NCI-H1417 treated with DMSO at 0.1 percent for 48 hours (cell line): ENCODE measurements around the gene GMDS.
A peak's percentile ranks its signal among the peaks of the same experiment; 100 is the strongest.
"Not testable (repeated sequence)": the region's sequence is repeated elsewhere in the genome, so short reads cannot be mapped to it uniquely, and the experiment has no call there.

Experiments used
- DNase-seq: peaks from one replicate; lab custom pipeline; 2025; lab: John Stamatoyannopoulos, UW

Gene GMDS

DNA sequence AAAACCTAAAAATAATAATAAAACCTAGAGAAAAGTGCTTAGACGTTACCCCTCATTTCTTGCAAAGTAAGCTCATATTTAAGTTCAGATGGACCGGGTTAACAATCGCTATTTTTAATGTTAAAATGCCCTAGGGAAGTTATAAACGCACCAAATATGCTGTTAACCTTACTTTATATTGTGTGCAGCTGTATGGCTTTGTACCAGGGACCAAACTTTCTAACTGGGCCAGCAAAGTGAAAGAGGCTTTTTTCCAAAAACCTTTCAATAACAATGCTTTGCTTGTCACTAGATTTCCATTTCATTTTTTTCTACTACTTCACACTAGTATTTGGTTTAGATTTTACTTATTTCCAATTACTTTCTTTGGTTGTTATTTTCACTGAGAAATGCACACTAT is 387.2 kb downstream of the GMDS start:
- no peak for DNase-seq

DNA sequence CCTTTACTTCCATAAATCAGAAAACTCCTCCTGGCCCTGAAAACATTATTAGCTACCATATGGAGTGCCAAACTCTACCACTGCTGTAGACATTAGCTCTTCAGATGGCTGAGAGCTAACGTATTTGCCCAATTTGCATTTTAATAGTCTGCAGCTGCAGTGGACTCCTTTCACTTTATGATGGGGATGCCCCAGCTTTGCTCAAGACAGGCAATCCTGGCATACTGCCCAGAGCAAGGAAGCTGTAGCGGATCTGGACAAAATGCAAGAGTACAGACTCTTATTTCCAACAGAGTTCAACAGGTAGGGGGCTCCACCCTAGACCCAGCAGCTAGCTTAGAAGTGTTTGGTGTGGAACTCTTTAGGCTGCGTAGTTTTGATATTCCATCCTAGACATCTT is 389.0 kb downstream of the GMDS start:
- DNase-seq: peak; percentile 56

DNA sequence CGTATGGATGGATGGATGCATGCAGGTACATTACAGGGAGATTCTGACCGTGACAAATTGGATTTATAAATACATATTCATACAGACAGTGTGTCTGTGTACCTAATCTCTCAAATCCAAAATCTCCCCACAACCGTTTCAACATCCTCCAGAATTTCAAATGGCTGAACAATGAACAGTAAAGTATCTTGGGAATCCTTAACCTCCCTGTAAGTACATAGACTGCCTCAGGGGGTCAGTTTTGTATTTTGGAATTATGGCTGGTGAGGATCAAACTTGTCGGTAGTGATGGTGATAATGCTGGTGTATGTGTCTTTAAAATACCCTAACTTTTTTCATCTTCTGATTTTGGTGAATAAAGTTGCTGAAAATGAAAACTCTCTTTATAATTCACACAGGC is 389.5 kb downstream of the GMDS start:
- DNase-seq: no peak

DNA sequence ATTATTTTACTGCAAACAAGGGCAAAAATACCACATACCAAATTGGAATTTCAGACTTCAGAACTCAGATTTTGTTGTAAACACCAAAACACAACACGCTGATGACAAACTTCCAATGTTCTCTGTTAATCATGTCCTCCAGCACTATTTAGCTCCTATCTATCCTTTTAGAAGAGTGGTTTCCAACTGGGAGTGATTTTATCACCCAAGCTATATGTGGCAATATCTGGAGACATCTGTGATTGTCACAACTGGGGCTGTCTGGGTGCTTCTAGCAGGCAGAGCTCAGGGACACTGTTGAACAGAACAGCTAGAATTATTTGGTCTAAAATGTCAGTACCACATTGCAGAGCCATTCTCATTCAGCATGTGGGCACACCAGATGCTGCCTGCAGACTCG is 391.1 kb downstream of the GMDS start:
- no peak for DNase-seq

DNA sequence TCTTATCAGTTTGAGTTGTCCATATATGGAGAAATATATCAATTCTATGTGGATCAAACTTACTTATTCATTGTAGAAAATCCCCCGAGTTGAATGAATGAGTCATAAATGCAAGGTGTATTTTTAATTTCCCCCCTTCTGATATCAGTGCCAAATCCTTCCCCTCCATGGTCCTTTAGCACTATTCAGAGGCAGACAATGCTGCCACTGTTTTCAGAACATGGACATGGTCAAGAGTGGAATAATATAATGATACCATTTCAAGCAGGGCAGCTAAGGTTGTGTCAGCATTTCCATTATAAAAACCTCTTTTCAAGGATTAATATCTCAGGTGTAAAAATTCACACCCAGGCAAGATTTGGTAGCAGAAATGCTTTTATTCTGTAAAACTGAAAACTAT is 391.6 kb downstream of the GMDS start:
- DNase-seq: no peak

DNA sequence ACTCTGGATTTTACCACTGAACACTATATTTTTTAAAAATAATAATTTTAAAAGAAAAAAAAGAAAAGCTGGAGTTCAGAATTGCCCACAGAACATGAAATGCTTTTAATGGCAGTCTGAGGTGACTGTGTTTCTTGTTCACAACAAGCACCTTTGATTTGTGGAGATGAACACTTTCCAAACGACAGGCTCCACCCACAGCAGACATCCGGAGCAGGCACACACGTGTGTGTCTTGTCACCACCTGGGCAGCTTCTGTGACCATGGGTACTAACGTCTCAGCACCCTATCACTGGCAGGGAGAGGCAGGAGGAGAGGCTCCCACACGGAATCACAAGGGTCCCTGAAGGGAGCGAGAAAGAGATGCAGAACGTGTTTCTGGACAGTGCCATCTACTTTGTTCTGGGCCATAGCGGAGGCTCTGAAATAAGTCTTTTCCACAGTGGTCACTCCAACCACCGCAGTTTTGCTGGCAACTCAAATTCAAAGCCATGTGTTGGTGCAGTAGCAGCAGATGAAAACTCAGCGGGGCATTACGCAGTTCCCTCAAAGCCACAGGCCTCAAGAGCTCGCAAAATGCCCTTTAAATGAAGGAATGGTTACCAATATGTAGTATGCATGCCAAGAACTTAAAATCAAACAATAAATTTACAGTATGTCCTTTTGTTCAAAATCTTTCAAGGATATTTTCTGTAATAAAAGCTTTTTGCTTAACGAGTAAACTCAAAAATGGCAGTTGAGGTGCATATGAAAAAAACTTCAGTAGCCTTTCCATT is 393.5 kb downstream of the GMDS start:
- DNase-seq: no peak

DNA sequence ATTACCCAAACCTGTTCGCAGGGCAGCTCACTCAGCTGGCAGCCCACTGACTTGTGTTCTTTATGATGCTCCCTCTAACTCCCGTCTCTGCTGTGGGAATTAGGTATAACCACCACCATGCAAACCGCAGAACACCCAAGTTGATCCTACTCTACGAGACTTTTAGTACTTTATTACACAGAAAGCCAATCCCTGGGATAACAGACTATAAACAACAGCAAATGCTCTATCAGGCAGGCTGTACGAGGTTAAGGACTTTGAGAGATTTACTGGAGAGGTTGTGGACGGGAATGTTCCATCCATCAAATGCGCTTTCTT is 394.6 kb downstream of the GMDS start:
- DNase-seq: no peak

DNA sequence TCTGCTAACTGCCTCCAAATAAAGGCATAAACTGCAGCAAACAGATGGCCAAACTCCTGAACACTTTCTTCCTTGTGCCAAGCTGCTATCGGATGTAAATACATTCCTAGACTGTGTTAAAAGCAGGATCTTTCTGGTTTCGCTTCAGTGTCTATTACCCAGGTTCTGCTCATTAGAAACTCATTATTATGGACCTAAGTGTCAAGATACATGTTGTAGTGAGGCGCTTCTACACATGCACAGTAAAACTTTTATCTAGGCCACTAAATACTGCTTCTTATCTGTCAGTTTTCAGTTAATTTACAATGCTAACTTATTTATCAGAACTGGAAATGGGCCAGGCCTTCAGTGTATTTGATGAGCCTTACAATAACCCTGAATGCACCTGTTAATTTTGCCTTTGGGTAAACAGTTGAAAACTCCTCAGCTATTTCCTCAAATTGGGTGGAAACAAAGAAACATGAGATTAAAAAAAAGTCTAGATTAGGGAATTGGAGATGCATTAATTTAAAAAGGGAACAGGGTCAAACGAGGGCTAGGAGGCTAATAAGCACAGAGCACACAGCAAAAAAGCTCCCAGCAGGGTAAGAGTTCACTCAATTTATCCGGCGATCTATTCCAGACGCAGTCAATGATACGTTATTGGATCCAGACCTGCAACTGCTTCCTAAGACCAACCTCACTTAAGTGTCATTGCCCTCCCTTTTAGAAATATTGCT is 395.1 kb downstream of the GMDS start:
- DNase-seq: no peak

DNA sequence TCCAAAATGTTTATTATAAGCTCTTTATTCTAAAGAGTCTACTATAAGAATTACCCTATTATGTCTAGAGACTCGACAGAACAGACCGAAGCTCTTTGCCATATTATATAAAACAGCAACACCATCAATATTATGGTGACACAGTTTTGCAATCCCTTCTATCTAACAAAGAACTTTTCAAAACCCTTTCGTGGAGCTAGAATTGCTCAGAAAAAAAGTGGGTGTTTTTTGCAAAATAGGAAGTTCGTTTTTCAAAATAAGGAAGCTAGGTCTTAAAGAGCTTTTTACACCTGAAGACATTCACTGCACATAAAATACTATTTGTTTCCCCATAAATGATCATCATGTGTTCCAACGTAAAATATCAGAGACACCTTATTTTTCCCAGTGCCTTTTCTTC is 395.7 kb downstream of the GMDS start:
- DNase-seq: no peak

DNA sequence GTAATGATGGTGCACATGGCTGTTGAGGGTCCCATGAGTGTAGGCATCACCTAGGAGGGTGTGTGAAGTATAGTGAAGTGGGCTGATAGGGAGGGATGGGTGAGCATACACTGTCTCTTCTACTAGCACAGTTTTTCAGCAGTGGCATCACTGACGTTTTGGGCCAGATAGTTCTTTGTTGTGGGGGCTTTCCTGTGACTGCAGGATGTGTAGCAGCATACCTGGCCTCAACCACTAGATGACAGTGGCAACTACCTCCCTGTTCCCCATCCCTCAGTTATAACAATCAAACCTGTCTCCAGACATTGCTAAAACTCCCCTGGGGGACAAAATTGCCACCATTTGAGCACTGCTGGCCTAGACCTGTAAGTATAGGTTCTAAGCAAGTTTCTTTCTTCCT is 396.7 kb downstream of the GMDS start:
- no peak for DNase-seq

DNA sequence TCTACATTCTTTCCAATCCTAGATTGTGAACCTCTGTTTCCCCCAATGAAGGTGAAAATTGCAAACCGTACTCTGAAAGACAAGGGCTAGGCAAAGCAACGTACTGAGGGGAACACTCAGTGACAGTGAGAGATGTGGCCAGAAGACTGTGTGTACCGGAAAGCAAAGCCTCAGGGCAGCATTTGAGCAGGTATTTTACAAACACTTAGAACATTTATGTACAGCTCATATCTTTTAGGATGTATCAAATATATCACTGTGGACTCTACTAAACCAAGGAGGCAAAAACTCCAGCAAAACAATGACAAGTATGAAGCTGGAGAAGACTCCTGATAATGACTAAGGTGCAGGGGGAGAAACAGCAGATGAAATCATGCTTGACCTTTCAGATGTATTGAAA is 398.8 kb downstream of the GMDS start:
- DNase-seq: no peak

DNA sequence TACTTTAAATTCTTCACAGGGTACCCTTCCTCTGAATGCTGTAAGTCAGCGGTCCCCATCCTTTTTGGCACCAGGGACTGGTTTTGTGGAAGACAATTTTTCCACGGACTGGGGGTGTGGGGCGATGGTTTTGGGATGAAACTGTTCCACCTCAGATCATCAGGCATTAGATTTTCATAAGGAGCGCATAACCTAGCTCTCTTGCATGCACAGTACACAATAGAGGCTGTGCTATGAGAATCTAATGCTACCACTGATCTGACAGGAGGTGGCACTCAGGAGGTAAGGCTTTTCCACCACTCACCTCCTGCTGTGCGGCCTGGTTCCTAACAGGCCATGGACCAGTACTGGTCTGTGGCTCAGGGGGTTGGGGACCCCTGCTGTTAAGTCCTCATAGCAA is 399.9 kb downstream of the GMDS start:
- not testable (repeated sequence) for DNase-seq

DNA sequence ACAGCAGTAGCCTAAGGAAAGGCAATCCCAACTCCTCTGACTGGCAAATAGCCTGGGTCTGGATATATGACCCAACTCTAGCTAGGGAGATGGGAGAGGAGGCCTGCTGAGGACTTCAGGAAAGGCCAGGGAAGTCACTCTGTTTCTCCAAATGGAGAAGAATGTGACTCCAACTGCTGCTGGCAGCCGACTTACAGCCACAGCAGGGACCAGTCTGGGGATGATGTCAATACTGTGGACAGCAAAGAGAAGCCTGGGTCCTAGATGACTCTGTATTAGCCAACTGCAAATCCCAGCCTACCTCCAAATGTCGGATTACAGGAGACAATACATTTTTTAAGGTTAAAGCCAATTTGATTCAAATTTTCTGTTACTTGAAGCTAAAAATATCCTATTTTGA is 403.1 kb downstream of the GMDS start:
- no peak for DNase-seq

DNA sequence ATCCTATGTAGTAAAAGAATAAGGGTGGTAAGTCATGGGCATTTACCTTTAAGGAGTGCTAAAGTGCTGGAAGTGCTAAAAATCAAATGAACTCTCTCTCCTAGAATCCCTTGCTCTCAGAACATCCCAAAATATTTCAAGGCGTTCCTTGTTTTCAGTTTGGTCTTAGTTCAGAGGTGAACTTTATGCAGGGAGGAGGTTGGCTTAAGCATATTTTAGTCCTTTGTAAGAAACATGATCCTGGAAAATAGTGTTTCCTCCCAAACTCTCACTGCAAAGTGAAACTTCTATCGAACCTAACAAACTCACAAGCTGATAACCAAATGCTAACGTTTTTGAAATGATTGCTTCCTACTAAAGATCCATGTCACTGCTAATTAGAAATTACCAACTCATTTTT is 404.3 kb downstream of the GMDS start:
- no peak for DNase-seq

DNA sequence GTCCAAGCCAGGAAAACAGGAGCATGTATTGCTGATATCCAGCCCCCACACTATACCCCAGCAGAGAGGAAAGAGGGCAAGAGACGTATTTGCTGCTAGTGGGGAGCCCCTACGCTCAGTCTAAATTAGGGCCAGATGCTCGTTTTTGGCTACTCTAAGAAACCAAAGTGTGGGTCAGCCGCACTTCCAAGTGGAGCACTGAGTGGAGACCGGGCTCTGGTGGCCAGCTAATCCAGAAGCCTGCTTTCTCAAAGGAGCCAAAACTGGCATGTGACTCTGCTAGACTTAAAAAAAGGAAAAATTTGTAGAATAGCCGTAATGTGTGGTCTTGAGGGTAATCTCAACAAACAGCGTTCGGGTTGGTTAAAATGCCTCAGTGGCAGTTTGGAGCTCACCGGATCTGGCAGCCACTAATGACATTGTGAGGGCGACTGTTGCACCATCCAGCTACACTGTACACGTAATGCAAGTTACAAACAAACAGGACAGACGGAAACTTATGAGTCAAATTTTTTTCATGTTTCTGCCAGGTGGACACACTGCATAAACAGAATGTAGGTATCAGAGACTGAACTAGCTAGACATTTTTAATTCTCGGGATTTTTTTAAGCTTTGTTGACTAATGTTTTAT is 404.8 kb downstream of the GMDS start:
- no peak for DNase-seq

DNA sequence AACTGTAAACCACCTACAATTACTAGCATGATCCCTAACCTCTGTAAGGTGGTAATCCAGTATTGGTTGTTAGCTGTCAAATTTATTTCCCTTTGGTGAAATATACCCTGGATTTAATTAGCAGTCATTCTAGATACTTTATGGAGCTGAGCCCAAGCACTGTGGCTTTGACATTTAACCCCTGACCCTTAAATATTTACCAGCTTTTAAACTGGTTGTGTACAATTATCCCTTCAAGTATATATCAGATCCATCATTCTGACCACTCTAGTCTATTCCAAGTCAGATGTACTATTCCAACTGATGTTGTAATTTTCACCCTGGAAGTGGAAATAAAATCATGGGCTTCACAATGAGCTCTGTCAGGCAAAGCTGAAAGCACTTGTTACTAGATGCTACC is 406.0 kb downstream of the GMDS start:
- no peak for DNase-seq

DNA sequence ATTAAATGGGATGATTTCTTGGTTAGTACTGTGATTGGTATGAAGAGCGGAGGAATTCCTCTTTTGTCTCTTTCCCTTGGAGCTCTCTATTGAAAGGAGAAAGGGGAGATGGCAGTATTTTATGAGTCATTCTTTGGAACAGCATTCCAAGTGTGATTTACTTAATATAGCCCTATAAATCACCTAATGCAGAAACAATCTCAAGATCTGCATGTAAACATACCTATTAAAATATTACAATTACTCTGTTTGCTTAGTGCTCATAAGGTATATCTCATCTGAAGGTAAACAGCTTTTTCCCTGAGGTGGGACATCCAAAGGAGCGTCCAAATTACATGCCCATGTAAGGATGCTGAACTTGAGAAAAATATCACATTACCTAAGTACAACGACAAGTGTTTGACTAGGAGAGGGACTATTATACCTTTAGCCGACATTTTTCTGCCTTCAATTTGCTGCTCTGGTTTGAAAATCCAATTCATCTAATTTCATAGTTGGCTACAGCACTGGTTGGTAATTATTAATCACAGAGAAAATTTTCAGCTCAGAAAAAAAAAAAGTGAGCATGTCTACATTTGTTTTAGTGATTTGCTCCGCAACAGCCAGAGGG is 406.7 kb downstream of the GMDS start:
- DNase-seq: no peak

DNA sequence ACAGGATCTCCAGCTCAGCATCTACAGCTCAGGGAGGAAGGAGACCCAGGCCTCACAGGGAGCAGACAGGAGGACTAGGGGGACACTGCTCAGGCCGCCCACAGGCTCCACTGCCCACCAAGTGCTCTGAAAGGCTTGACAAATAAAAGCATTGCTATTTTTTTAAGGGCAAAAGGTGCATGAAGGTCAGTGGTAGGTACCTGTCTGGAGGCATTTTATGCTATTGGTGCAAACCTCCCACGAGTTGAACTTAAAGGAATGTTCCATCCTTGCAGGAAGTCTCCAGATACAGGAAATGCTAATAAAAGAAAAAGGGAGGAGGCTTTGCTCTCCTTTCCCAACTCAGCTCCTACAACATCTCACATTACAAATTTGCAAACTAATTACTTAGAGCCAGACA is 407.6 kb downstream of the GMDS start:
- no peak for DNase-seq

DNA sequence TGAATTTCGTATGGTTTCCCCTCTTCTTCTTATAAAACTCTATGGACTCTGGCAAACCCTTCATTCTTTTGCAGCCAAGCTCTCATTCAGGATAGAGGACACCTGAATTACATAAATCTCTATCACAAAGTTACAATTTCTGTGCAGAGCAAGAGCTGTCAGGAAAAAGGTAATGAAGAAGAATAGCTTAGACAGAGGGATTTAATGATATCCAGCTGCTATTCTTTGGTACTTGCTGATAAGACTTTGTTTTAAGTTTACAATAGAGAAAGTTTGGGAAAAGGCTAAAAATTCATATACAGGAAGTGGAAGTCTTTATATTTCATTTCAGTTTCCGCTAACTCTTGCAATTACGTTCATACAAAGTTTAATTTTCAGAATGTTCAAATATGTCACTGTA is 408.7 kb downstream of the GMDS start:
- no peak for DNase-seq

DNA sequence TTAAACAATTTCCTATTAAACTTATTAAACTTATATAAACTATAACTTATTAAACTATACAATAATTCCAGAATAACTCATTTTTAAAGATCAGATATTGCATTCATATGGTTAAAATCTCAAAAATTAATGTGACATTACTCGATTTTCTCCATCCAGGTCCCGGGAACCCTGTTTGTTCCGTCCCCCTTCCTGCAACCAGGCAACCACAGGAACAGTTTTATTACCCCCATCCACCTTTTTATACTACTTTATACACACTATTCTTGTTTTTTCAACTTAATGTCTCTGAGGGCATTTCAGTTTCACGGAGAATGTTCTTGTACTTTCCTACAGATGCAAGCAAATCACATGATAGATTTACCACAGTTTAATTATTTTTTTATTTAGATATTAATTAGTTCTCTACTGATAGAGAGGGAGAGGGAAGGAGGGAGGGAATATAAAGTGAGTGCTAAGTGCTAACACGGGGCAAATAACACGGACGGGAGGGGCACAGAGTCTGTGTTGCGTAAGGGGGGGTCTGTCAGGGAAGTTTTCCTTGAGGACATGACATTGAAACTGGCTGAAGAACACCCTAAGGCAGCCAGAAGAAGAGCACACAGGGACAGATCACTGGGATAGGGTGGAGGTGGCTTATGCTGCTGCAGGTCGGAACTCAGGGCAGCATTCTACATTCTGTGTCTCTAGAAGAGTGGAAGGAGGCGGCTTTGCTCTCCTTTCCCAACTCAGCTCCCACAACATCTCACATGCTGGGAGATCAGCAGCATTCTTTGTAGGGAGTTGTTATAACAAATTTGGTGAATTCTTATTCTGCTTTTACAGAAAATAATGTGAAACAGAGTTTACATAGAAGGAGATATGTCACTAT is 410.5 kb downstream of the GMDS start:
- no peak for DNase-seq

DNA sequence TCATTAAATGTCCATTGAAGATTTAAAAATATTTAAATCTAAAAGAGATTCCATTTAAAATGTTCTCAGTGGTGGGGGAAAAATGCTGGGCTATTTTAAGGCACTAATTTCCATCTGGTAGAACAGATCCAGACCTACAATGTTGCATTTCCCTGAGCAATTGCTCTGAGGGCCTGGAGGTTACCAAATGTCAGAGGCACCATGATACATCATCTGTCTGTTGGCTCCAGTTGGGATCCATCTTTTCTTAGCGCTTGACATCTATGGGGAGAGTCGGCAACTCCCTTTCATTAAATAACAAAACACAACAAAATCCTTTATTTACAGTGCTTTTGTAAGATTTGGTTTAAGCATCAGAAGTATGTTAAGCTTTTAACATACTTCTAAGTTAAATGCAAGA is 411.2 kb downstream of the GMDS start:
- DNase-seq: no peak
